OCI-LY7 (cell line): ENCODE results near the gene EFCAB5.

Experiments used
- CTCF ChIP-seq: fragments of 200-600 bp; sonication (generic); conservative IDR thresholded peaks from 2 replicates; pipeline ENCODE4 v1.5.1; 2014; ENCODE audit warnings: mild to moderate bottlenecking, antibody characterized with exemption, low read length, moderate library complexity, mixed read lengths
- EZH2phosphoT487 ChIP-seq: fragments of 200-600 bp; sonication (generic); IDR thresholded peaks from 2 replicates; pipeline ENCODE4 v1.6.1; 2018; ENCODE audit warnings: low read depth, borderline replicate concordance, mild to moderate bottlenecking, mixed run types, antibody characterized with exemption, low read length, moderate library complexity, mixed read lengths

GRCh38 chr17:29941334-29941733 lies at the start of gene EFCAB5:
- TF ChIP-seq CTCF, result no peak
- no peak for TF ChIP-seq EZH2phosphoT487
